ENCODE measurements around the gene EVX2. TPM values are rescaled to one million over a fixed set of nuclear protein-coding genes. Genes with fewer than 3 reads are reported as not detected.

Gene EVX2
- total and polyA plus RNA-seq, 9 of the 15 experiments (the other 6 are each of a cell fraction or from before 2014, with no cell fraction given) = not detected

DNA sequence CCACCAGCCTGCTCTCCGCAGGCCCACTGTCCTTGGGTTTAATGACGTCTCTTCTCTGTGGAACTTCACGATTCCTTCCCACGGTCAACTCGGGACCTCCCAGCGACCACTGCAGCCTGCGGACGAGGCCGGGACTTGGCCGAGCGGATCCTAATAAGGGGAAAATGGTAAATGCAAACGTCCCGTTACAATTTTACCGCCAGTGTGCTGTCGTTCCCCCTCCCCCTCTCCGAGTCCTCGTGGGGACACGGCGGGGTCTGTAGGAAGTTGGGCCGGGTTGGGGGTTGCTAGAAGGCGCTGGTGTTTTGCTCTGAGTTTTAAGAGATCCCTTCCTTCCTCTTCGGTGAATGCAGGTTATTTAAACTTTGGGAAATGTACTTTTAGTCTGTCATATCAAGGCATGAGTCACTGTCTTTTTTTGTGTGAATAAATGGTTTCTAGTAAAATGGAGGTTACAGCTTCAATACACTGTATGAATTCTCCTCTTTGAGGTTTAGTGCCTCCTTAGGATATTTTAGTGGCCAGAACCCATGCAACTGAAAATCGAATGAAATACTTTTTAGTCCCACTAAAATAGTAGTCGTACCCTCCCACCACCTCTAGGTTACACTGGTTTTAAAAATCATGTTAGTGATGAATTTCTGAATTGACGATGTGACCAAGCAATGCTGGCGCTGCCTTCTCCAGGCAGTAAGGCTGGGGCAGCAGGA is 25.6 kb upstream of the EVX2 start:
- no peak for TF ChIP-seq SNIP1 (IDR thresholded peaks at IDR 0.05; ENCODE audit: low read depth)
- no peak for TF ChIP-seq SMARCC2 (IDR thresholded peaks at IDR 0.05; ENCODE audit: low read depth)
- Histone ChIP-seq H3K9ac (ENCODE audit: insufficient read depth in 1 of 2, low read depth in 2 of 2, low read length in 2 of 2) (no peak overlapping the region), H3K4me2 (ENCODE audit: insufficient read depth, low read length) (no peak overlapping the region), H3K4me1 (replicated peaks in 1 of 2; ENCODE audit: control insufficient read depth in 2 of 2, insufficient read depth in 2 of 2, low read length in 2 of 2) (peaks cover 0 to 14% of the 10 kb centered on the region in 2 experiments; a peak in 1 of 5 replicates), H3K4me3 (no peak overlapping the region), H3K9me1 (ENCODE audit: control insufficient read depth, insufficient read depth, low read length) (no peaks in the 10 kb centered on the region), H4K20me1 (replicated peaks; ENCODE audit: control insufficient read depth, insufficient read depth, low read length) (peaks cover 1% of the 10 kb centered on the region; the same call in 1 of the 2 replicates), H3K27me3 (ENCODE audit: control insufficient read depth in 2 of 2, insufficient read depth in 2 of 2, low read length in 2 of 2) (peaks cover 42 to 50% of the 10 kb centered on the region in 2 experiments), H2AFZ (ENCODE audit: low read depth, low read length) (no peak overlapping the region), H3K36me3 (ENCODE audit: control insufficient read depth, insufficient read depth, low read length) (no peaks in the 10 kb centered on the region), H3K9me3 (replicated peaks; ENCODE audit: control insufficient read depth, insufficient read depth, low read depth, low read length) (no peaks in the 10 kb centered on the region), H3K27ac (ENCODE audit: extremely low read depth, low read depth, low read length) (no peak overlapping the region), H3K79me2 (ENCODE audit: control insufficient read depth, insufficient read depth, low read length) (no peaks in the 10 kb centered on the region)
- intact Hi-C loops (cut with micrococcal nuclease) (no loop called here), in situ Hi-C loops (cut with MboI) (no loop called here)
- POLR2A ChIA-PET = no interaction called here
- peak; percentile 26 for FAIRE-seq
- no peak for ATAC-seq
- WGBS (ENCODE audit: insufficient coverage, low coverage, missing lambda C conversion rate) = 3% methylated on average over 26 of the region's 26 CpGs
- no TSS peak for BruUV-seq (replicated peaks)
- DNase-seq (ENCODE audit: extremely low read depth in 1 of 4, low spot score in 3 of 4) = no peak
- CTCF ChIA-PET (ENCODE audit: low intra/inter-chr PET ratio) = no interaction called here

GRCh38 chr2:176107731-176108181 is 24.0 kb upstream of the EVX2 start:
- Histone ChIP-seq H2AFZ (ENCODE audit: low read depth, low read length) (no peak overlapping the region), H3K27ac (ENCODE audit: extremely low read depth, low read depth, low read length) (no peak overlapping the region), H3K4me3 (no peak overlapping the region), H3K36me3 (ENCODE audit: control insufficient read depth, insufficient read depth, low read length) (no peaks in the 10 kb centered on the region), H3K9me1 (ENCODE audit: control insufficient read depth, insufficient read depth, low read length) (no peaks in the 10 kb centered on the region), H4K20me1 (replicated peaks; ENCODE audit: control insufficient read depth, insufficient read depth, low read length) (peaks cover 4% of the 10 kb centered on the region; the same call in 1 of the 2 replicates), H3K9ac (ENCODE audit: insufficient read depth in 1 of 2, low read depth in 2 of 2, low read length in 2 of 2) (no peak overlapping the region), H3K27me3 (ENCODE audit: control insufficient read depth in 2 of 2, insufficient read depth in 2 of 2, low read length in 2 of 2) (peaks cover 43 to 50% of the 10 kb centered on the region in 2 experiments), H3K4me1 (replicated peaks in 1 of 2; ENCODE audit: control insufficient read depth in 2 of 2, insufficient read depth in 2 of 2, low read length in 2 of 2) (peaks cover 0 to 15% of the 10 kb centered on the region in 2 experiments; a peak in 1 of 5 replicates), H3K4me2 (ENCODE audit: insufficient read depth, low read length) (no peak overlapping the region), H3K9me3 (replicated peaks; ENCODE audit: control insufficient read depth, insufficient read depth, low read depth, low read length) (no peaks in the 10 kb centered on the region), H3K79me2 (ENCODE audit: control insufficient read depth, insufficient read depth, low read length) (no peaks in the 10 kb centered on the region)
- no TSS peak for BruUV-seq (replicated peaks)
- DNase-seq (ENCODE audit: extremely low read depth in 1 of 4, low spot score in 3 of 4) (no peak), FAIRE-seq (no peak), ATAC-seq (no peak)
- POLR2A ChIA-PET = no interaction called here
- CTCF ChIA-PET (ENCODE audit: low intra/inter-chr PET ratio) = no interaction called here
- 35% methylated on average over 16 of the region's 59 CpGs for WGBS (ENCODE audit: insufficient coverage, low coverage, missing lambda C conversion rate)
- in situ Hi-C loops (cut with MboI) (no loop called here), intact Hi-C loops (cut with micrococcal nuclease) (no loop called here)
- no peak for TF ChIP-seq NR2C1 (IDR thresholded peaks at IDR 0.05)
- TF ChIP-seq NR2C1 (tag; IDR thresholded peaks at IDR 0.05) = no peak
- TF ChIP-seq, protein P1, sequence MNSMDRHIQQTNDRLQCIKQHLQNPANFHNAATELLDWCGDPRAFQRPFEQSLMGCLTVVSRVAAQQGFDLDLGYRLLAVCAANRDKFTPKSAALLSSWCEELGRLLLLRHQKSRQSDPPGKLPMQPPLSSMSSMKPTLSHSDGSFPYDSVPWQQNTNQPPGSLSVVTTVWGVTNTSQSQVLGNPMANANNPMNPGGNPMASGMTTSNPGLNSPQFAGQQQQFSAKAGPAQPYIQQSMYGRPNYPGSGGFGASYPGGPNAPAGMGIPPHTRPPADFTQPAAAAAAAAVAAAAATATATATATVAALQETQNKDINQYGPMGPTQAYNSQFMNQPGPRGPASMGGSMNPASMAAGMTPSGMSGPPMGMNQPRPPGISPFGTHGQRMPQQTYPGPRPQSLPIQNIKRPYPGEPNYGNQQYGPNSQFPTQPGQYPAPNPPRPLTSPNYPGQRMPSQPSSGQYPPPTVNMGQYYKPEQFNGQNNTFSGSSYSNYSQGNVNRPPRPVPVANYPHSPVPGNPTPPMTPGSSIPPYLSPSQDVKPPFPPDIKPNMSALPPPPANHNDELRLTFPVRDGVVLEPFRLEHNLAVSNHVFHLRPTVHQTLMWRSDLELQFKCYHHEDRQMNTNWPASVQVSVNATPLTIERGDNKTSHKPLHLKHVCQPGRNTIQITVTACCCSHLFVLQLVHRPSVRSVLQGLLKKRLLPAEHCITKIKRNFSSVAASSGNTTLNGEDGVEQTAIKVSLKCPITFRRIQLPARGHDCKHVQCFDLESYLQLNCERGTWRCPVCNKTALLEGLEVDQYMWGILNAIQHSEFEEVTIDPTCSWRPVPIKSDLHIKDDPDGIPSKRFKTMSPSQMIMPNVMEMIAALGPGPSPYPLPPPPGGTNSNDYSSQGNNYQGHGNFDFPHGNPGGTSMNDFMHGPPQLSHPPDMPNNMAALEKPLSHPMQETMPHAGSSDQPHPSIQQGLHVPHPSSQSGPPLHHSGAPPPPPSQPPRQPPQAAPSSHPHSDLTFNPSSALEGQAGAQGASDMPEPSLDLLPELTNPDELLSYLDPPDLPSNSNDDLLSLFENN (IDR thresholded peaks at IDR 0.05; ENCODE audit: low read depth in 2 of 2, low read length in 2 of 2) = no peak
- TF ChIP-seq CTBP1 (IDR thresholded peaks at IDR 0.05; ENCODE audit: borderline replicate concordance) = no peak
- TF ChIP-seq RCOR1 (IDR thresholded peaks at IDR 0.05; ENCODE audit: borderline replicate concordance in 1 of 2, low read depth in 2 of 2, low read length in 2 of 2) = no peak
- no peak for TF ChIP-seq CCAR2 (IDR thresholded peaks at IDR 0.05; ENCODE audit: low read depth, low read length)
